H1 (cell line): Measurements from ENCODE around the gene PTCH1. TPM values are rescaled to one million over a fixed set of nuclear protein-coding genes. Genes with fewer than 3 reads are reported as not detected.

Experiments used
- CTCF ChIA-PET: fragments of 300-600 bp; sonication (Branson Sonifier 250); formaldehyde crosslinking; loops from one replicate; lab custom pipeline; 2021; ENCODE audit not compliant: partially characterized antibody; lab: Charles Lee
- POLR2A ChIA-PET: fragments of 300-600 bp; sonication (Branson Sonifier 250); formaldehyde crosslinking; loops from one replicate; lab custom pipeline; 2021; ENCODE audit warnings: inconsistent platforms; ENCODE audit not compliant: partially characterized antibody; lab: Charles Lee
- DNase-seq, 2 experiments: peaks; one replicate each; pipeline versions ENCODE4 v3.0.0 to v3.0.0-alpha.2; 2010 to 2022; ENCODE audit warnings: low spot score in 2 of 2, low read depth in 1 of 2, mixed read lengths in 1 of 2
- FAIRE-seq: peaks from 2 replicates; lab custom pipeline; 2011; peaks lifted over from hg19 to GRCh38; lab: Jason Lieb, UNC
- H2AFZ ChIP-seq: 2 replicates; pipeline ENCODE4 v1.8.1; 2012; ENCODE audit warnings: low read length, inconsistent platforms
- H2AK5ac ChIP-seq: 2 replicates; pipeline ENCODE4 v1.6.1; 2013; ENCODE audit warnings: low read depth, low read length
- H2BK120ac ChIP-seq: replicated peaks from 2 replicates; pipeline ENCODE3; 2013; ENCODE audit warnings: low read depth, low read length, inconsistent platforms
- H2BK12ac ChIP-seq: 2 replicates; pipeline ENCODE4 v1.6.1; 2013; ENCODE audit warnings: low read depth, low read length
- H2BK15ac ChIP-seq: 2 replicates; pipeline ENCODE4 v1.6.1; 2013; ENCODE audit warnings: low read length
- H2BK20ac ChIP-seq: 2 replicates; pipeline ENCODE4 v1.6.1; 2013; ENCODE audit warnings: low read length
- H2BK5ac ChIP-seq: 2 replicates; pipeline ENCODE4 v1.6.1; 2013; ENCODE audit warnings: low read depth, low read length
- H3K14ac ChIP-seq: 2 replicates; pipeline ENCODE4 v1.6.1; 2013; ENCODE audit warnings: inconsistent platforms; ENCODE audit not compliant: insufficient read length
- H3K18ac ChIP-seq: 2 replicates; pipeline ENCODE4 v1.6.1; 2013; ENCODE audit warnings: low read length; ENCODE audit errors: extremely low read depth
- H3K23ac ChIP-seq: 2 replicates; pipeline ENCODE4 v1.6.1; 2013; ENCODE audit warnings: inconsistent platforms; ENCODE audit not compliant: insufficient read length
- H3K23me2 ChIP-seq: 2 replicates; pipeline ENCODE4 v1.6.1; 2013; ENCODE audit warnings: low read depth, low read length
- H3K27ac ChIP-seq: 2 replicates; pipeline ENCODE4 v1.6.1; 2011; ENCODE audit warnings: low read depth, low read length, inconsistent platforms
- H3K27me3 ChIP-seq, 4 experiments: replicated peaks in 1 of 4; 1 replicate in 1 of 4; 2 replicates in 3 of 4; pipeline versions ENCODE4 v1.6.1 to v1.8.1; 2011 to 2013; ENCODE audit warnings: low read length in 3 of 4, mild to moderate bottlenecking in 3 of 4, inconsistent platforms in 2 of 4, mixed read lengths in 2 of 4, moderate library complexity in 1 of 4; ENCODE audit not compliant: control insufficient read depth in 3 of 4, insufficient read depth in 3 of 4; ENCODE audit errors: extremely low read depth in 1 of 4
- H3K36me3 ChIP-seq, 4 experiments: 2 replicates each; pipeline versions ENCODE4 v1.6.1 to v1.8.1; 2011 to 2013; ENCODE audit warnings: mild to moderate bottlenecking in 4 of 4, low read length in 3 of 4, moderate library complexity in 2 of 4, control low read depth in 1 of 4, inconsistent platforms in 1 of 4; ENCODE audit not compliant: insufficient read depth in 4 of 4, control insufficient read depth in 2 of 4
- H3K4ac ChIP-seq: replicated peaks from 2 replicates; pipeline ENCODE3; 2013; ENCODE audit warnings: low read length, low read depth, mixed read lengths, inconsistent platforms; ENCODE audit not compliant: insufficient read length
- H3K4me1 ChIP-seq, 4 experiments: replicated peaks in 1 of 4; 1 replicate in 1 of 4; 2 replicates in 3 of 4; pipeline versions ENCODE4 v1.6.1 to v1.8.1; 2011 to 2013; ENCODE audit warnings: low read length in 3 of 4, inconsistent platforms in 2 of 4, mixed read lengths in 1 of 4; ENCODE audit not compliant: insufficient read depth in 4 of 4, control insufficient read depth in 3 of 4
- H3K4me2 ChIP-seq, 2 experiments: 2 replicates each; pipeline versions ENCODE4 v1.6.1 to v1.8.1; 2011 to 2013; ENCODE audit warnings: low read depth in 2 of 2, low read length in 2 of 2, control low read depth in 1 of 2, inconsistent platforms in 1 of 2, mild to moderate bottlenecking in 1 of 2; ENCODE audit not compliant: insufficient read depth in 1 of 2
- H3K4me3 ChIP-seq, 4 experiments: fragments of 200-600, 300-600 bp in 1 of 4; sonication (generic), shearing (Covaris generic), sonication (Bioruptor Twin) in 1 of 4; 2 replicates each; pipeline versions ENCODE4 v1.5.1 to v1.8.1; 2011 to 2016; ENCODE audit warnings: low read length in 4 of 4, low read depth in 3 of 4, control low read depth in 2 of 4, inconsistent platforms in 2 of 4, mild to moderate bottlenecking in 2 of 4, mixed read lengths in 1 of 4, moderate library complexity in 1 of 4; ENCODE audit not compliant: insufficient read depth in 2 of 4; ENCODE audit errors: extremely low read depth in 1 of 4
- H3K56ac ChIP-seq: replicated peaks from 2 replicates; pipeline ENCODE3; 2013; ENCODE audit warnings: low read depth, mild to moderate bottlenecking, mixed read lengths, low read length, inconsistent platforms; ENCODE audit not compliant: insufficient read length
- H3K79me1 ChIP-seq: 2 replicates; pipeline ENCODE4 v1.6.1; 2013; ENCODE audit warnings: low read depth, low read length, control low read depth
- H3K79me2 ChIP-seq, 2 experiments: 2 replicates each; pipeline versions ENCODE4 v1.6.1 to v1.8.1; 2012 to 2013; ENCODE audit warnings: low read length in 2 of 2, mild to moderate bottlenecking in 2 of 2, inconsistent platforms in 1 of 2; ENCODE audit not compliant: insufficient read depth in 2 of 2, control insufficient read depth in 1 of 2
- H3K9ac ChIP-seq, 4 experiments: replicated peaks in 1 of 4; 1 replicate in 1 of 4; 2 replicates in 3 of 4; pipeline versions ENCODE4 v1.6.1 to v1.8.1; 2011 to 2013; ENCODE audit warnings: low read depth in 3 of 4, low read length in 3 of 4, control low read depth in 2 of 4, mild to moderate bottlenecking in 2 of 4, moderate library complexity in 2 of 4, inconsistent platforms in 1 of 4; ENCODE audit errors: extremely low read depth in 1 of 4
- H3K9me3 ChIP-seq, 2 experiments: 2 replicates each; pipeline versions ENCODE4 v1.6.1 to v1.8.1; 2012 to 2013; ENCODE audit warnings: mild to moderate bottlenecking in 2 of 2, moderate library complexity in 2 of 2, control low read depth in 1 of 2, inconsistent platforms in 1 of 2, low read depth in 1 of 2, low read length in 1 of 2, mixed read lengths in 1 of 2; ENCODE audit not compliant: insufficient read depth in 2 of 2
- H4K20me1 ChIP-seq, 2 experiments: replicated peaks in 1 of 2; 2 replicates each; pipeline versions ENCODE3 to v1.8.1; 2011 to 2013; ENCODE audit warnings: inconsistent platforms in 2 of 2, low read length in 2 of 2, mild to moderate bottlenecking in 1 of 2; ENCODE audit not compliant: insufficient read depth in 2 of 2, control insufficient read depth in 1 of 2
- H4K5ac ChIP-seq: 2 replicates; pipeline ENCODE4 v1.6.1; 2013; ENCODE audit warnings: low read length, low read depth, mixed read lengths, inconsistent platforms; ENCODE audit not compliant: insufficient read length
- H4K8ac ChIP-seq: 2 replicates; pipeline ENCODE4 v1.8.0; 2013; ENCODE audit warnings: mild to moderate bottlenecking, moderate library complexity, low read length, inconsistent platforms; ENCODE audit not compliant: insufficient read depth; ENCODE audit errors: extremely low read depth
- H4K91ac ChIP-seq: replicated peaks from 2 replicates; pipeline ENCODE3; 2013; ENCODE audit warnings: low read length, mixed read lengths, inconsistent platforms; ENCODE audit not compliant: insufficient read length
- CHD1 ChIP-seq: IDR thresholded peaks from 2 replicates; pipeline ENCODE4 v1.6.1; 2012; ENCODE audit warnings: low read depth, low read length, improper control_type of control experiment
- CREB1 ChIP-seq: IDR thresholded peaks from 2 replicates; pipeline ENCODE4 v1.6.1; 2012; ENCODE audit warnings: inconsistent platforms
- EZH2 ChIP-seq: fragments of 200-600 bp; sonication (generic); IDR thresholded peaks from 2 replicates; pipeline ENCODE4 v1.7.1; 2012; ENCODE audit warnings: low read depth, mild to moderate bottlenecking, moderate library complexity, low read length, inconsistent platforms; ENCODE audit not compliant: severe bottlenecking
- HDAC6 ChIP-seq: IDR thresholded peaks from one replicate; pipeline ENCODE4 v1.7.1; 2012; ENCODE audit warnings: low read depth, mild to moderate bottlenecking, inconsistent platforms, low read length, moderate library complexity
- KDM5A ChIP-seq: fragments of 200-600 bp; IDR thresholded peaks from 2 replicates; pipeline ENCODE4 v1.7.1; 2012; ENCODE audit warnings: mild to moderate bottlenecking, low read length, inconsistent platforms, mixed read lengths
- MAFK ChIP-seq: IDR thresholded peaks from 2 replicates; pipeline ENCODE4 v1.6.1; 2012; ENCODE audit warnings: low read depth, mild to moderate bottlenecking, improper control_type of control experiment, low read length
- POLR2A ChIP-seq, 2 experiments: IDR thresholded peaks; 1 replicate in 1 of 2; 2 replicates in 1 of 2; pipeline ENCODE4 v1.6.1; 2011; ENCODE audit warnings: low read depth in 2 of 2, low read length in 2 of 2, mild to moderate bottlenecking in 2 of 2; ENCODE audit errors: control extremely low read depth in 1 of 2
- TAF7 ChIP-seq: optimal IDR thresholded peaks from 2 replicates; pipeline ENCODE3; 2011; ENCODE audit warnings: low read depth, mild to moderate bottlenecking, inconsistent platforms, low read length, moderate library complexity, borderline replicate concordance
- ZNF274 ChIP-seq: IDR thresholded peaks from 2 replicates; pipeline ENCODE4 v1.7.0; 2012; ENCODE audit warnings: low read length, borderline replicate concordance; ENCODE audit errors: extremely low read depth
- WGBS, 2 experiments: shearing (Covaris generic) in 1 of 2; methylation state at CpG; one replicate each; pipeline versions ENCODE4 v1.1.6 to v1.1.7; 2013 to 2015; ENCODE audit warnings: low lambda C conversion rate in 2 of 2, mixed read lengths in 2 of 2, inconsistent platforms in 1 of 2, low coverage in 1 of 2, missing lambda C conversion rate in 1 of 2; ENCODE audit not compliant: insufficient replicate concordance in 2 of 2, insufficient coverage in 1 of 2, insufficient read length in 1 of 2; ENCODE audit errors: extremely low coverage in 1 of 2, missing lambda C conversion rate in 1 of 2; 5-methylcytosine and 5-hydroxymethylcytosine counted together
- polyA plus RNA-seq, 7 experiments: library from polyadenylated mRNA; depleted of rRNA in 3 of 7; stranded (reverse) in 5 of 7; unstranded in 2 of 7; fragments of >200 nt in 5 of 7; fragments of 200-250 nt in 2 of 7; gene quantifications; 1 replicate in 5 of 7; 2 replicates in 1 of 7; 4 replicates in 1 of 7; pipeline versions ENCODE4 v1.2.1 to v1.2.3, GENCODE V29; 2011 to 2013; ENCODE audit warnings: missing spikeins in 2 of 7, mixed read lengths in 2 of 7
- total RNA-seq: library from RNA; stranded (reverse); fragmentation: NEBNext Ultra II Directional; extraction: Animal tissue kit (Norgen Biotek cat#: 25700); gene quantifications from 2 replicates; pipeline ENCODE4 v1.2.1, GENCODE V29; 2021

PTCH1 gene
- total and polyA plus RNA-seq, 2 of the 8 experiments (the other 6 are each of a cell fraction or from before 2014, with no cell fraction given) = 6.4 to 34.1 TPM

DNA sequence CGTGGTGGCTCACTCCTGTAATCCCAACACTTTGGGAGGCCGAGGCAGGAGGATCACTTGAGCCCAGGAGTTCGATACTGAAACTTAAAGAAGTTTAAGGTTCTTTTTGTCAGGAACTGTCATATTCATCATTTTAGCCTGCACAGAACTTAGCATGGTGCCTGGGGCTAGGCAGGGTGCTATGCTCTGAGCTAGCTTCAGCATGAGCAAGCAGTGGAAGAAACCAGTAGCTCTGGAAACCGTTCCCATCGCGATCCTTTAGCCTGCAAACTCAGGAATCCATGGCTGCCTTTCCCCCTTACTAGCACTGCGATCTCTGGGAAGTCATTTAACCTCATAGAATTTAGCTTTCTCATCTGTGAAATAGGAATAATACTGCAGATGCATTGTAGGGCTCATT lies 80.4 kb downstream of the PTCH1 start:
- no peaks in the 10 kb centered on the region for H3K79me1 ChIP-seq
- H2BK5ac ChIP-seq = no peak overlapping the region
- H3K27me3 ChIP-seq = no peaks in the 10 kb centered on the region
- H4K91ac ChIP-seq = no peak overlapping the region
- H3K79me2 ChIP-seq = no peaks in the 10 kb centered on the region
- no peak overlapping the region; the same call in 1 of the 2 replicates for H2BK12ac ChIP-seq
- FAIRE-seq = no peak
- H4K5ac ChIP-seq = no peak overlapping the region
- H2AK5ac ChIP-seq = no peak overlapping the region
- H3K4me2 ChIP-seq = no peak overlapping the region
- no peak overlapping the region for H3K27ac ChIP-seq
- no peak overlapping the region for H4K8ac ChIP-seq
- no peaks in the 10 kb centered on the region for H4K20me1 ChIP-seq
- H3K23me2 ChIP-seq = no peaks in the 10 kb centered on the region; the same call in 1 of the 2 replicates
- H3K56ac ChIP-seq = no peak overlapping the region
- ChIA-PET CTCF (interaction anchor here (1.2 kb wide), 1 partner anchor 100 kb away, joined by 4 read pairs; no protein-coding TSS in a partner anchor), POLR2A (no interaction called here)
- no peak for DNase-seq
- H2BK120ac ChIP-seq = no peak overlapping the region
- no peak overlapping the region for H3K4ac ChIP-seq
- no peak overlapping the region for H3K14ac ChIP-seq
- no peak for TF ChIP-seq ZNF274
- TF ChIP-seq KDM5A = no peak
- TF ChIP-seq TAF7 = no peak
- no peak for TF ChIP-seq MAFK
- TF ChIP-seq EZH2 = no peak
- TF ChIP-seq CREB1 = no peak
- no peak for TF ChIP-seq CHD1
- no peak for TF ChIP-seq POLR2A (IDR thresholded peaks at IDR 0.05; ENCODE audit: control extremely low read depth in 1 of 2, low read depth in 2 of 2, low read length in 2 of 2)
- TF ChIP-seq HDAC6 = no peak
- no peaks in the 10 kb centered on the region for H3K9me3 ChIP-seq
- H3K36me3 ChIP-seq = no peaks in the 10 kb centered on the region
- peaks cover 0 to 7% (median 2%) of the 10 kb centered on the region in 4 experiments; a peak in 5 of 7 replicates for H3K4me1 ChIP-seq
- no peak overlapping the region for H3K9ac ChIP-seq
- no peak overlapping the region for H3K23ac ChIP-seq
- no peak overlapping the region for H3K18ac ChIP-seq
- no peak overlapping the region for H3K4me3 ChIP-seq
- 88% methylated on average over 7 of the region's 7 CpGs; no CpG with 5 or more reads in 1 of the 2 experiments for WGBS, 2 experiments
- no peak overlapping the region for H2AFZ ChIP-seq
- no peak overlapping the region for H2BK15ac ChIP-seq
- H2BK20ac ChIP-seq = no peak overlapping the region
